Activated naive CD4-positive, alpha-beta T cell treated with anti-CD3 and anti-CD28 coated beads, Interleukin-2, amount 50 U/mL, for 16 hours (primary cell): ENCODE data around the gene ATP2B3.
A peak's percentile ranks its signal among the peaks of the same experiment; 100 is the strongest.

Experiments
- DNase-seq: peaks from one replicate; pipeline ENCODE4 v3.0.0-alpha.2; 2020

ATP2B3 gene

DNA sequence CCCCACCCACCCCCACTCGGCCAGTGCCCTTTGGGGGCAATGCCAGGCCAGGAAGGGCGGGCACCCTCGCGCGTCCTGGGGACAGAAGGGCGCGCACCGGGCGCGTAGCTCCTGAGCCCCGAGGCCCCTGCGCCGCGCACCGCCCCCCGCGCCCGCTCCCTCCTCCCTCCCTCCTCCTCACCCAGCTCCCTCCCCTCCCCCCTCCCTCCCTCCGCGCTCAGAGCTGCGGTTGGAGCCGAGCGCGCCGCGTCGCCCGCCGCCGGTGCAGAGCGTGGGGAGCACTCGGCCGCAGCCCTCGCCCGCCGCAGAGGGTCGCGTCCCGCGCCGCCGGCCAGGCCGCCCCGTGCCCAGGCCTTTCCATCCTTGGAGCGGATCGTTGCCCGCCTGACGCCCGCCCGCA lies at the start of gene ATP2B3:
Gene ATP2B3 (plus strand): TSS at position 220 of the 400 bp plus-strand sequence. CDS start 18,606 bp downstream, outside the sequence.
- no peak for DNase-seq

GRCh38 chrX:153468008-153468580 lies 49.3 kb upstream of the ATP2B3 start:
- no peak for DNase-seq

- DNase-seq: peak; percentile 45
These were observed 47.5 kb upstream of the ATP2B3 start for GRCh38 chrX:153469811-153470410.

- DNase-seq: peak; percentile 86
These were observed 46.8 kb upstream of the ATP2B3 start, which contains the start of gene HAUS7 for GRCh38 chrX:153470411-153471363. HAUS7 (minus strand) TSS chrX:153470576; CDS start chrX:153470557, 19 bp downstream.

- no peak for DNase-seq
These were observed 45.7 kb upstream of the ATP2B3 start for GRCh38 chrX:153471663-153472280.

- no peak for DNase-seq
These were observed 44.3 kb upstream of the ATP2B3 start for GRCh38 chrX:153473126-153473525.

DNA sequence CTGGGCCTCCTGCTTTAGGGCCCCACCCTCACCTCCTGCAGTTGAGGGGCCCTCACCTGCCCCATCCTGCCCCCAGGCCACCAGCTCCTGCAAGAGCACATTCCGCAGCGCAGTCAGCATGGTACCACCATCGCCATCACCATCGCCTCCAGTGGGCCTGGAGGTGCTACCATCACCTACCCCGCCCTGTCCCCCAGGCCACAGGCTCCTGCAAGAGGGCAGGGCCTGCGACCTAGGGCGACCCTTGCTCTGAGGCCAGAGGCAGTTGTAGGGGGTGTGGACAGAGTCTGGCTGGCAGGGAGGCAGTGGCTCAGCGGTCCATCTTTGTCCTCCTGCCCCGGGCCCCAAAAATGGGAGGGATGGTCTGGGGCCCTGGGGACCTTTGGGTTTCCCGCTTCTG lies 43.2 kb upstream of the ATP2B3 start:
- no peak for DNase-seq

DNA sequence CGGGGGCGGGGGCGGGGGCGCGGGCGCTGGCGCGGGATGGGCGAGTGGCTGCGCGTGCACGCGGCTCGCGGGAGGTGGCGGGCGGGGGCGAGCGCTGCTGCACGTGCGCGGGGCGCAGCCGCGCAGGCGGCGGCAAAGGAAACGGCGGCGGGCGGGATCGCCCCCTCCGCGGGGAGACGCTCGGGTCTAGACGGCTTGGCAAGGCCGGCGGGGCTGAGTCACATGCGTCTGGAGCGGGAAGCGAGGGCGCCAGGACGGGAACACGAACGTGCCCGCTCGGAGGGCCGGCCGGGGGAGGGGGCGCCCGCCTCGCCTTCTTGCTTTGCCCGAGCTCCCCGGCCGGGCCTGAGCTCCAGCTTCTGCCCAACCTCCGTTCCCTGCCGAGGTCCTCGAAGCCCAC lies 42.7 kb upstream of the ATP2B3 start:
- DNase-seq: peak; percentile 47

- DNase-seq: no peak
These were observed 42.2 kb upstream of the ATP2B3 start for GRCh38 chrX:153475271-153475670.

GRCh38 chrX:153475751-153476281 lies 41.6 kb upstream of the ATP2B3 start:
- DNase-seq: no peak

DNA sequence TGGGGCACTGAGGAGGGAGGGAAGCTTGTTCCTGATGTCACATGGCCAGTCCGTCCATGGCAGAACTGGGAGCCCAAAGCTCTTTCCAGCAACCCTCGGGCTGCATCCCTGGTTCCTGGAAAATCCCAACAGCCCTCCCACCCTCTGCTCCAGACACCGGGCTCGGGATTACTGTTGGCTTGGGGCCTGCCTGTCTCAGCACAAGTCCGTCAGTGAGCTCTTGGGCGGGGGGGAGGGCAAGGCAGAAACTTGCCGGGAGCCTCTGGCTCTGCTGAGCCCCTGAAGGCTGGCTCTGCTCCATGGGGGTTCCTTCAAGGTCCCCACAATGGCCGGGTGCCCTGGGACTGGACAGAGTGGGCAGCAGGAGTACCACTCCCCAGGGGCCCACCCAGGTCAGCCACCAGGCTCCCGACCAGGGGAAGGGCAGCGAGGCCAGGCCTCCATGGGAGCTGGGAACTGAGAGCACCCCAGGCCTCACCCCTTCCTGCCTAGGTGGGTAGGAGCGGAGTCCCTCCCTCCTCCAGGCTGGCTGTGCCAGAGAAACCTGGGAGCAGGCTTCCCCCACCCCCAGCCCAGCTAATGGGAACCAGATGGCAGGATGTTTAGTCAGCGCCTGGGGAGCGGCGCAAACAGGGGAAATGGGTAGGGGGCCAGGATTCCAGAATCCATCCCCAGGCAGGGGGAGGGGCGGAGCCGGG lies 40.6 kb upstream of the ATP2B3 start:
- no peak for DNase-seq

DNA sequence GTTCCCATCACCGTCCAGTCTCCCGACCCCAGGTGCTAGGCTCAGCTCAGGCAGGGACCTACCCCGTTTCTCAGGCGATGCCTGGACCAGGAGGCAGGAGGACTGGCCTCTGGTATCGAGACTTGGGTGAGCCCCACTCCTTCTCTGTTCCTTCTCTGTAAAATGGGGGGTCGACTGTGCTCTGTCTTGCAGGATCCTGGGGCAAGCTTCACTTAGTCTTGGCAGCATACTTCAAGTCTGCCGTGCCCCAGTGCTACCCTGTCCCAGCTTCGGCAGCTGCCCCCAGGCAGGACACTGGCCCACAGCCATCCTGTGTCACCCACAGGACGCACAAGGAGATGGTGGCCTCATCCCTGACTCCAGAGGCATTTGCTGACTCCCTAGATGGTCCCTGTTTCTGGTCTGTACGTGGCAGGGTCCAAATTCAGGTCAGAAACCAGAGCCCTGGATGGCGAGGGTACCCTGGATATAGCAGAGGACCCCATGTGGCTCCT lies 40.0 kb upstream of the ATP2B3 start:
- DNase-seq: no peak

- no peak for DNase-seq
These were observed 39.5 kb upstream of the ATP2B3 start for GRCh38 chrX:153477901-153478300.

- no peak for DNase-seq
These were observed 38.7 kb upstream of the ATP2B3 start for GRCh38 chrX:153478746-153479145.

DNA sequence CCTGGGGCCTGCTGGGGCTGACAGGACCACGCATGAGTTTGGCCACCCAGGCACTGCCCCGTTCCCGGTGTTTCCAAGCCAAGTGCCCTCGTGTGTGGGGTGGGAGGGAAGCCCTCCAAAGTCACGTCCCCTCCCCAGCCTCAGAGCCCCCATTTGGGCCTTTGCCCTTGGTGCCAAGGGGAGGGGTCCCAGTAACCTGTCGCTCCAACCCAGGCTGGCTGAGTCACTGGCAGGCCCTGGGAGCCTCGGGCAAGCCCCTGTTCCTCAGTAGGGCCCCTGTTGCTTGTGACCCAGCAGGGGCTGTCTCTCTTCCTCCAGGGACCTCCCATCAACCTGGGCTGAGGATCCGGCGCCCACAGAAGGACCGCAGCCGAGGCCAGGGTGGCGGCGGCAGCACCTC lies 36.4 kb upstream of the ATP2B3 start:
- DNase-seq: no peak

GRCh38 chrX:153482376-153483015 lies 34.9 kb upstream of the ATP2B3 start:
- DNase-seq: no peak

DNA sequence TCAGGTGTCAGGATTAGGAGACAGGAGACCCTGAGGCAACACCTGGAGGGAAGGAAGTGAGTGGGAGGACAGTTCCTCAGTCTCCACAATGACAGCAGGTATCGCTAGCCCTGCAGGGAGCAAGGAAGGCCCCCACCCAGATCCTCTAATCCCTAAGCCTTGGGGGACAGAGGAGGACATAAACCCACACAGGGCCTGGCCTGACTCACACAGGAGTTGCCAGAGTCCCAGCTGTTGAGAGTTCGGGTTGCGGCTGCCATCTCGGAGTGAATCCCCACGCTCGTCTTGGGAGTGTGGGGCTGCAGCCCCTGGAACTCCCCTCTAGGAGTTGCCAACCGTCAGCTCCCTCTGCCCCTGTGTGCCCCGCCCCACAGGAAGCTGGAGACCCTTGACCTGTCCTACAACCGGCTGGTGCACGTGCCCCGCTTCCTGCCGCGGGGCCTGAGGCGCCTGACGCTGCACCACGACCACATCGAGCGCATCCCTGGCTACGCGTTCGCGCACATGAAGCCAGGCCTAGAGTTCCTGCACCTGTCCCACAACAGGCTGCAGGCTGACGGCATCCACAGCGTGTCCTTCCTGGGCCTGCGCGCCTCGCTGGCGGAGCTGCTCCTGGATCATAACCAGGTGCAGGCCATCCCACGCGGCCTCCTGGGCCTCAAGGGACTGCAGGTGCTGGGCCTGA lies 31.9 kb upstream of the ATP2B3 start:
- DNase-seq: no peak

- DNase-seq: no peak
These were observed 31.3 kb upstream of the ATP2B3 start for GRCh38 chrX:153486171-153486570.

GRCh38 chrX:153487590-153488071 lies 29.8 kb upstream of the ATP2B3 start:
- no peak for DNase-seq

- DNase-seq: no peak
These were observed 29.1 kb upstream of the ATP2B3 start for GRCh38 chrX:153488231-153488914.
